Left ventricle myocardium superior (tissue), 1 donor: ENCODE results near the gene LARP1B. TPM values are rescaled to one million over a fixed set of nuclear protein-coding genes. Genes with fewer than 3 reads are reported as not detected.
"Not testable (repeated sequence)": the region's sequence is repeated elsewhere in the genome, so short reads cannot be mapped to it uniquely, and the experiment has no call there.

Experiments
- ATAC-seq: fragments of 200-7000 bp; cut with Tn5 transposase; one replicate; pipeline ENCODE4 v1.9.1; 2020; ENCODE audit warnings: mild to moderate bottlenecking, moderate library complexity
- DNase-seq: peaks from one replicate; pipeline ENCODE4 v3.0.0-alpha.2; 2020
- intact Hi-C: fragments of 100-400 bp; cut with micrococcal nuclease; formaldehyde crosslinking; loops from one replicate; pipeline ENCODE4 v1.11.0; 2022
- total RNA-seq: library from RNA; stranded (reverse); fragmentation: NEBNext Ultra II Directional; extraction: Animal tissue kit (Norgen Biotek cat#: 25700); gene quantifications from one replicate; pipeline ENCODE4 v1.2.1, GENCODE V29; 2021
- donor health status: DM: no; HTN: yes; CAD: no; lungs with severe emphysema.

LARP1B gene
- total RNA-seq, 1 donor from 2014 or later, result 15.9 TPM

DNA sequence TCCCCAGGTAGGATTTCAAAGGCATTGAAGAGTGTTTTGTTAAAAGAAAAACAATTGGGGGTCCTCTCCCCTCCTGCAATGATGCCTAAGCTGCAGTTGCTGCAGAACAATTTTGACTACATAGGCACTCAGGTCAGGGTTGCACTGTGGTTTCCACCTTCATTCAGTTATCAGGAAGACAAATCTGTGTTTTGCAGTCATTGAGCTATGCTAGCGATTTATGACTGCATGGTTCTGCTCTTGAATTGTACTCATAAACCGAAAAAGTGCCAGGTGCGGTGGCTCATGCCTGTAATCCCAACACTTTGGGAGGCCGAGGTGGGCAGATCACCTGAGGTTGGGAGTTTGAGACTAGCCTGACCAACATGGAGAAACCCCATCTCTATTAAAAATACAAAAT, 197.1 kb downstream of the LARP1B start:
- DNase-seq, intact Hi-C loops, ATAC-seq: not testable (repeated sequence)

GRCh38 chr4:128259889-128260288, 198.8 kb downstream of the LARP1B start:
- ATAC-seq, intact Hi-C loops, DNase-seq: not testable (repeated sequence)

Other genes with a start within 250 kb of the LARP1B start
- 1.3 TPM for gene PLK4, start 180.4 kb upstream of the LARP1B start, total RNA-seq
- 9.4 TPM for gene MFSD8, start 96.1 kb upstream of the LARP1B start, total RNA-seq
- gene ABHD18, start 95.9 kb upstream of the LARP1B start, total RNA-seq, result 10.0 TPM
- gene PGRMC2, start 226.5 kb downstream of the LARP1B start, total RNA-seq, result 64.3 TPM